ENCODE results near the gene GET3. TPM values are rescaled to one million over a fixed set of nuclear protein-coding genes. Genes with fewer than 3 reads are reported as not detected.

GET3 gene
- total and polyA plus RNA-seq, 2 of the 13 experiments (the other 11 are each of a cell fraction or from before 2014, with no cell fraction given), result 57.7 to 59.4 TPM

GRCh38 chr19:12790628-12791344 lies 53.5 kb downstream of the GET3 start (continued):
- TF ChIP-seq ZSCAN5A (CRISPR knock-in tag; IDR thresholded peaks at IDR 0.05; ENCODE audit: borderline replicate concordance) (0 out of 2 replicates have a peak, but pooled peaks have one; percentile 41), E2F5 (CRISPR knock-in tag; conservative IDR thresholded peaks at IDR 0.05) (no peak), SIN3B (IDR thresholded peaks at IDR 0.05; ENCODE audit: low read length) (no peak), ZNF34 (CRISPR knock-in tag; IDR thresholded peaks at IDR 0.05; ENCODE audit: borderline replicate concordance) (no peak), ARID2 (CRISPR knock-in tag; IDR thresholded peaks at IDR 0.05; ENCODE audit: borderline replicate concordance) (peak; percentile 60; the same call in 1 of the 2 replicates), ATF2 (CRISPR knock-in tag; IDR thresholded peaks at IDR 0.05) (no peak), ZNF878 (CRISPR knock-in tag; IDR thresholded peaks at IDR 0.05) (peak; percentile 88; the same call in 1 of the 2 replicates), RBFOX2 (IDR thresholded peaks at IDR 0.05; ENCODE audit: low read depth, low read length) (no peak), ZBTB40 (IDR thresholded peaks at IDR 0.05) (no peak), ZBTB40 (CRISPR knock-in tag; IDR thresholded peaks at IDR 0.05) (no peak), SP5 (CRISPR knock-in tag; IDR thresholded peaks at IDR 0.05; ENCODE audit: borderline replicate concordance, low read depth) (no peak), ZNF317 (CRISPR knock-in tag; IDR thresholded peaks at IDR 0.05) (no peak), CBX2 (IDR thresholded peaks at IDR 0.05; ENCODE audit: low read depth, low read length) (no peak), CBX2 (CRISPR knock-in tag; IDR thresholded peaks at IDR 0.05; ENCODE audit: low read depth) (no peak), GPN1 (CRISPR knock-in tag; IDR thresholded peaks at IDR 0.05; ENCODE audit: borderline replicate concordance) (no peak), ZNF207 (IDR thresholded peaks at IDR 0.05; ENCODE audit: borderline replicate concordance) (no peak), ZNF10 (CRISPR knock-in tag; IDR thresholded peaks at IDR 0.05; ENCODE audit: borderline replicate concordance, low read depth) (no peak), SMAD3 (CRISPR knock-in tag; IDR thresholded peaks at IDR 0.05) (no peak)

Data from HepG2 (cell line).